HUDEP-2 (cell line): ENCODE measurements around the gene PLCH2.
"Not testable (repeated sequence)": the region's sequence is repeated elsewhere in the genome, so short reads cannot be mapped to it uniquely, and the experiment has no call there.

Experiments used
- DNase-seq, 76 experiments: peaks; one replicate each; lab custom pipeline; 2025; ENCODE audit not compliant: unreplicated experiment in 76 of 76; lab: John Stamatoyannopoulos, UW

The PLCH2 gene

GRCh38 chr1:2442661-2443060, 33.4 kb upstream of the PLCH2 start:
- peak in 8 of 76 experiments; percentile 14 to 50 (median 38) for DNase-seq

DNA sequence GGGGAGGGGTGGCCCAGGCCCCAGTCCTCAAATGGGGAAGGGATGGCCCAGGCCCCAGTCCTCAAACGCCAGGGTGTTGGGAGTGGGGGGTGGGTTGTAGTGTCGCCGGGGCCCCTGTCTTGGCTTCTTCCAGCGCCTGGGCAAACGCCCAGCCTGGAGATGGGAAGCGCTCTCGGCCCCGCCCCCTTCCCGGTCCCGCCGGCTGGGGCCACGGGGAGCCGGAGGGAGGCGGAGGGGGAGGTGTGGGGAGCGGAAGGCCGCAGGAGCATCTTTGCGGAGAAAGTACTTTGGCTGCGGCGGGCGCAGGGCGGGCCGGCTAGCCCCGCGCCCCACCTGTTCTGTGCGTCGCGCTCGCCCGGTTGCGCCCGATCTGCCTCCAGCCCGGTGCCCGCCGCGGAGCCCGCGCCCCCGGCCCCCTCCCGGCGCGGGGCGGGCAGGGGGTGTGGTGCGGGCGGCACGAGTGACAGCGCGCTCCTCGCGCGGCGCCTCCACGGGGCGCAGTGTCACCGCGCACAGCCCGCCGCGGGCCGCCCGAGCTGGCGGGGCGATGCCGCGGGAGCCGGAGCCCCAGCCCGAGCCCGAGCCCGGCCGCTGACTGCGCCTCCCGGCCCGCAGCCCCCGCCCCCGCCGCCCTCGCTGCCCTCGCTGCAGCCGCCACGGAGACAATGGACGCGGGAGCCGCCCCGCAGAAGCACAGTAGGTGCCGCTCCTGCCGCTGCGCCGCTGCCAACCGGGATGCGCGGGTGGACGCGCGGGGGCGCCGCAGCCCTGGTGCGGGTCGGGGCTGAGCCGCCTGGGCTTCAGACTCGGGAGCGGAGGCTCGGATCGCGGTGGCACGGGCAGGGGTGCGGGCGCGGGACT, 32.6 kb upstream of the PLCH2 start:
- peak in 4 of 76 experiments; percentile 9 to 12 (median 10) for DNase-seq

- DNase-seq, result no peak
These were observed 31.9 kb upstream of the PLCH2 start for GRCh38 chr1:2444138-2444591.

DNA sequence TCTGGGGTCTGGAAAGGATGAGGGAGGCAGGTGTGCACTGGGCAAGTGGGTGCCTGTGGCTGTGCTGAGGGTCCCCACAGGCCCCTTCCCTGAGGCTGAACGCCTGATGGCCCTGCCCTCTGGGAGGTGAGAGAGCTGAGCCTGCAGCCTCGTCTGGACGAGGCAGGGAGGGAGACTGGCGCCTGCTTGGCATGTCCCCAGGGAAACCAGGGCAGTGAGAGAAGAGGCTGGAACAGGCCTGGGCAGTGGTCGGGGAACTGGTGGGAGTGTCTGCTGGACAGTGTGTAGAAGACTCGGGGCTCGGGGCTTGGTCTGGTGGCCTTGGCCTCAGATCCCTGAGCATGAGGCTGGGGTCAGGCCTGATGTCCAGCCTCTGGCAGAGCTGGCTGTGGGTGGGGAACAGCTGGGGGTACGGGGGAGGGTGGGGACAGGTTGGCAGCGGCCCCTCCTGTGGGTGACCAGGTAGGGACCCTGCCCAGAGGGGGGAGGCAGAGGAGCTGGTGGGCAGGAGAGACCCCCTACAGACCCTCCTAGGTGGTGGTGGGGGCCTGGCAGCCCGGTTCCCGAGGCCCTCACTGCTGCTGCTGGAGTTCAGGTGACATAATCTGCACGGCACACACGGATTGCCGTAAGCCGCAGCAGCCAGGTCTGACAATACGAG, 30.8 kb upstream of the PLCH2 start:
- DNase-seq, result no peak

DNA sequence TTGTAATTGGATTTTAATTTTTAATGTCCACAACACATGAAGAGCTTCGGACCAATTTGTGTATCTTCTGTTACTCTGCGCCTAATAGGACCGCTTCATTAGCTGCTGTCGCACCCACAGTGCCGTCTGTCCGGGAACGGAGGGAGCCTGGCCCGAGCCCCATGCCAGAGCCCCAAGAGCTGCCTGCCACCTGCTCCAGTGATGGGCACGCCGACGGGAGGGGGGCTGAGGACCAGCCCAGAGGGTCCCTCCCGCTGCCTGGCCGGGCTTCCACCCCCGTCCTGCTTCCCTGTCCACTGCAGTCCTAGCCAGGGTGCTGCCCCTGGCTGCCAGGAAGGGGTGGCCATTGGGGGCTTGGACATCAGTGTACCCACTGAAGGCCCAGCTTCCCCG, 30.3 kb upstream of the PLCH2 start:
- DNase-seq, result no peak

DNA sequence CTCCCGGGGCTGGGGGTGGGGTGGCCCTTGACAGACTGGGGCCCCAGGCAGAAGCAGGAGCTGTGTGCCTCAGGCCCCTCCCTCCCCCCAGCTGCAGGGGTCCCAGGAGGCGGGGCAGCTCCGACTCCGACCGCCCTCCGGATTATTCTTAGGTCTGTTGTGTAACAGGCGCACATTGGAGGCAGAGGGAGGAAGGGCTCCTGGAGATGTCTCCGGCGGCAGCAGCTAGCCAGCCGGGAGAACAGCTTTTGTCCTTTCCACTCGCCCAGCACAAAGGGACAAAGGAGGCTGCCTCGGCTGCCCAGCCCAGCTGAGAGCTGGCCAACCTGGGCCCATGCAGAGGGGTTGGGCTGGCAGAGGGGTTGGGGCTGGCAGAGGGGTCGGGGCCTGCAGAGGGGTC, 29.7 kb upstream of the PLCH2 start:
- no peak for DNase-seq

GRCh38 chr1:2446861-2447260, 29.2 kb upstream of the PLCH2 start:
- no peak for DNase-seq

- DNase-seq, result no peak
These were observed 28.6 kb upstream of the PLCH2 start for GRCh38 chr1:2447276-2448097.

- DNase-seq, result no peak
These were observed 28.0 kb upstream of the PLCH2 start for GRCh38 chr1:2448098-2448445.

DNA sequence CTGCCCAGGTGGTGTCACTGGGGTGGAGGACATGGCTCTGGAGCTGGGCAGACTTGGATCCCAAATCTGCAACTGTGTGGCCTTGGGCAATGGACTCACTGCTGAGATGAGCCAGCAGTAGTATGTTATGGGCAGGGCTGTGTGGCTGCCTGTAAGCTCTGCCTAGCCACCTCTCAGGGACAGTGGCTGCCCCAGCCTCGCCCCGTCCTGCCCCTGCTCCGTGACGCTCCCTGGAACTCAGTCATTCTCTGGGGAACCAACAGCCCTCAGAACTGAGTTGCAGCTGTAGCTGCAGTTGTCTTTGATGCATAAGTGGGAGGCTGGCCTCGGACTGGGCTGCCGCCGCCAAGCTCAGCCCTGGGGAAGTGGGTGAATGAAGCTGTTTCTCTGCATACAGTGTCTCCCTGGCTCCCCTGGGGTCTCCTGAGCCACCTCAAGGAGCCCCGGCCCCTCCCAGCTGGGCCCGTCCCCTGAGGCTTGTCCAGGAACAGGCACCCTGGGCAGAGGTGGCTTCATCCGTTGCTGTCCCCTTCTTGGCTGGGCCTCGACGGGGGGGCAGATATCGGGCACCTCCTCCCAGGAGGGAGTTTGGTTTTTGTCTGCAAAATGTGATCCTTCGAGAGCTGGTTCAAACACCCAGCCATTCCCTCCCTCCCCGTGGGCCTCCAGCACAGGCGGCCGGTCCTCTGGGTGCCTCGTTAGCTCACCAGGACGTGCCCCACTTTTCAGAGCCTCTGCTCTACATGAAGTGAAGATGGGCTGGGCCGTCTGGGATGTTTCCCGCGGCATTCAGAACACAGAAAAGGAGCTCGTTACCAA, 26.2 kb upstream of the PLCH2 start:
- no peak for DNase-seq

GRCh38 chr1:2451741-2452140, 24.3 kb upstream of the PLCH2 start:
- no peak for DNase-seq

DNA sequence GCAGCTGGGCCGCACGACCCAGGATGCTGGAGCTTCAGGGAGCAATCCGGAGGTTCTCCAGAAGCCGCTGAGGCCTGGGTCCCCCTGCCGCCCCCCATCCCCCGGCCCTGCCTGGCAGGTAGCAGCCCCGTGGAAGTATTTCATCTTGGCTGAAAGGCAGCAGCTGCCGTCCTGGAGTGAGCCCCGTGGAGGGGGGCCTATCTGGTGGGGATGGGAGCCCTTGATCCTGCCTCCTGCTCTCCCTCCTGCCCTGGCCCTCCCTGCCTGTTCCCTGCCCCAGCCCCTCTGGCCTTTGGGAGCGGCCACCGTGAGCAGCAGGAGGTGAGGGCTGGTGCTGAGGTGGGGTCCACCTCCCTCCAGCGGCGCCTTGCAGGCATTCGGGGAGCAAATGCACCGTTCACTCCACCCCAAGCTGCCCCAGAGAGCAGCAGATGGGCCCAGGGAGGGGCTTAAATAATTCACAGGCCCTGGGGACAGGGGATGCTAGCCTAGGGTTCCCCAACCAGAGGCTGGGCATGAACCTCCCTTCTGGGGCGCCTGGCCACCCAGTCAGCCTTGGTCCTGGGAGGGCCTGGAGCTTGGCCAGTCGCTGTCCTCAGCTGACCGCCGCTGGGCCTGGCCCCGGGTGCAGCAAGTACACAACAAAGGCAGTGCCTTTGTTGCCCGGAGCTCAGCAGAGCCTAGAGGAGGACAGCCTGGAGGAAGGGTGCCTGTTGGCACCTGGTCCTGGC, 23.7 kb upstream of the PLCH2 start:
- no peak for DNase-seq

- no peak for DNase-seq
These were observed 23.2 kb upstream of the PLCH2 start for GRCh38 chr1:2452932-2453315.

- DNase-seq, result no peak
These were observed 21.9 kb upstream of the PLCH2 start for GRCh38 chr1:2454227-2454626.

GRCh38 chr1:2455757-2456156, 20.3 kb upstream of the PLCH2 start:
- DNase-seq, result no peak

DNA sequence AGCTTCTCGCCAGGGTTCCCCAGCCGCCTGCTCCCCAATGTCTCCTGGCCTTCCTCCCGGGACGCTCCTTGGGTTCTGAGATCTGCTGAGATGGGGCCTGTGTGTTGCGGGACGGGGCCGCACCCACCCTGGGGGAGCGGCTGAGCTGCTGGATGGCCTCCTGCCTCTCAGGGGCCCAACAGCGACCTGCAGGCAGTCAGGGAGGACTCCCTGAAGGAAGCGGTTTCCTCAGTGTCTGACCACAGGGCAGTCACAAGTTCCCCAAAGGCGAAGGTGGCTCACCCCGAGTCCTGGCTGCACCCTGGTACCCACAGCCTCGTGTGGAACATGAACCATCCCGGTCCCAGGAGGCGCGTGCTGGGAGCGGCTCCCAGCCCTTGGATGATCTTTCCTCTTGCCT, 18.6 kb upstream of the PLCH2 start:
- no peak for DNase-seq

- DNase-seq, result no peak
These were observed 17.4 kb upstream of the PLCH2 start for GRCh38 chr1:2458687-2459086.

DNA sequence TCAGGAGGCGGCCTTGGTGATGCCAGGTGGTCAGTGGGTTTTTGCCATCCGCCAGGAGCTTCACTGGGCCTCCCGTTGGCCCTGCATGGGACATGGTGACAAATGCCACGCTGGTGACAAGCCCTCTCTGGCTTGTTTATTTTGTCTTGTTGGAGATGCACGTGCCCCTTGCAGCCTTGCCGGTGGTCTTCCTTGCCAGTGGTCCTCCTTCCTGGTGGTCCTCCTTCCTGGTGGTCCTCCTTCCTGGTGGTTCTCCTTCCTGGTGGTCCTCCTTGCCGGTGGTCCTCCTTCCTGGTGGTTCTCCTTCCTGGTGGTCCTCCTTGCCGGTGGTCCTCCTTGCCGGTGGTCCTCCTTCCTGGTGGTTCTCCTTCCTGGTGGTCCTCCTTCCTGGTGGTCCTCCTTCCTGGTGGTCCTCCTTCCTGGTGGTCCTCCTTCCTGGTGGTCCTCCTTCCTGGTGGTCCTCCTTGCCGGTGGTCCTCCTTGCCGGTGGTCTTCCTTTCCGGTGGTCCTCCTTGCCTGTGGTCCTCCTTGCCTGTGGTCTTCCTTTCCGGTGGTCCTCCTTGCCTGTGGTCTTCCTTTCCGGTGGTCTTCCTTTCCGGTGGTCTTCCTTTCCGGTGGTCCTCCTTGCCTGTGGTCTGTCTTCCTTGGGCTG, 16.9 kb upstream of the PLCH2 start:
- not testable (repeated sequence) for DNase-seq

- DNase-seq, result no peak
These were observed 16.3 kb upstream of the PLCH2 start for GRCh38 chr1:2459757-2460156.
